ENCODE data around the gene EDC4.
"Not testable (repeated sequence)": the region's sequence is repeated elsewhere in the genome, so short reads cannot be mapped to it uniquely, and the experiment has no call there.

EDC4 gene

GRCh38 chr16:67909056-67909742 lies 36.3 kb downstream of the EDC4 start:
- no peak for DNase-seq (ENCODE audit: low spot score)

GRCh38 chr16:67910158-67910557 lies 37.3 kb downstream of the EDC4 start:
- no peak for DNase-seq (ENCODE audit: low spot score)

GRCh38 chr16:67914758-67915495 lies 42.1 kb downstream of the EDC4 start:
- no peak for DNase-seq (ENCODE audit: low spot score)

- not testable (repeated sequence) for DNase-seq (ENCODE audit: low spot score)
These were observed 42.6 kb downstream of the EDC4 start for GRCh38 chr16:67915496-67915769.

- no peak for DNase-seq (ENCODE audit: low spot score)
These were observed 43.2 kb downstream of the EDC4 start for GRCh38 chr16:67915831-67916723.

- DNase-seq (ENCODE audit: low spot score) = no peak
These were observed 44.4 kb downstream of the EDC4 start for GRCh38 chr16:67917140-67917851.

GRCh38 chr16:67917852-67918236 lies 45.0 kb downstream of the EDC4 start:
- DNase-seq (ENCODE audit: low spot score) = no peak

GRCh38 chr16:67919622-67920221 lies 46.9 kb downstream of the EDC4 start:
- no peak for DNase-seq (ENCODE audit: low spot score)

- no peak for DNase-seq (ENCODE audit: low spot score)
These were observed 49.4 kb downstream of the EDC4 start for GRCh38 chr16:67922221-67922620.

- DNase-seq (ENCODE audit: low spot score) = no peak
These were observed 49.9 kb downstream of the EDC4 start for GRCh38 chr16:67922740-67923139.

- no peak for DNase-seq (ENCODE audit: low spot score)
These were observed 50.7 kb downstream of the EDC4 start for GRCh38 chr16:67923414-67924116.

GRCh38 chr16:67924140-67924906 lies 51.5 kb downstream of the EDC4 start:
- DNase-seq (ENCODE audit: low spot score) = no peak

GRCh38 chr16:67926181-67926750 lies 53.4 kb downstream of the EDC4 start:
- DNase-seq (ENCODE audit: low spot score) = peak; percentile 26

GRCh38 chr16:67927131-67927941 lies 54.5 kb downstream of the EDC4 start:
- DNase-seq (ENCODE audit: low spot score) = no peak

GRCh38 chr16:67928147-67928546 lies 55.3 kb downstream of the EDC4 start:
- no peak for DNase-seq (ENCODE audit: low spot score)

- peak; percentile 88 for DNase-seq (ENCODE audit: low spot score)
These were observed 55.9 kb downstream of the EDC4 start for GRCh38 chr16:67928561-67929364.

- DNase-seq (ENCODE audit: low spot score) = no peak
These were observed 57.3 kb downstream of the EDC4 start for GRCh38 chr16:67930191-67930590.

- no peak for DNase-seq (ENCODE audit: low spot score)
These were observed 57.9 kb downstream of the EDC4 start for GRCh38 chr16:67930678-67931211.

Measured in germinal center (tissue), 1 donor.